HCT116 (cell line): ENCODE measurements around the gene AFP. TPM values are rescaled to one million over a fixed set of nuclear protein-coding genes. Genes with fewer than 3 reads are reported as not detected.

Experiments used
- ATAC-seq: fragments of 200-7000 bp; cut with Tn5 transposase; 2 replicates; pipeline ENCODE4 v1.9.1; 2020; ENCODE audit warnings: mild to moderate bottlenecking, moderate library complexity
- BruUV-seq: library from RNA; stranded (reverse); fragments of 400-500 nt; replicated peaks from 2 replicates; lab custom pipeline; 2021; lab: Mats Ljungman, UMichigan
- CTCF ChIA-PET: fragments of 300-600 bp; sonication (Branson Sonifier 250); formaldehyde crosslinking; loops from one replicate; lab custom pipeline; 2021; ENCODE audit warnings: antibody characterized with exemption; lab: Charles Lee
- POLR2A ChIA-PET: fragments of 300-600, 350-600 bp; sonication (Branson Sonifier 250); formaldehyde crosslinking; loops from one replicate; lab custom pipeline; 2021; ENCODE audit warnings: antibody characterized with exemption; lab: Charles Lee
- RAD21 ChIA-PET, 2 experiments: fragments of 300-600 bp; sonication (Branson Sonifier 250); formaldehyde crosslinking; loops; one replicate each; lab custom pipeline; 2023; ENCODE audit warnings: low total read pairs in 2 of 2; ENCODE audit not compliant: uncharacterized antibody in 2 of 2, unreplicated experiment in 2 of 2, low non-redundant PET in 1 of 2; lab: Charles Lee
- DNase-seq: peaks from one replicate; pipeline ENCODE4 v3.0.0-alpha.2; 2010; ENCODE audit warnings: low read depth, low spot score
- H2AFZ ChIP-seq: fragments of 200-600 bp; shearing (Covaris generic), sonication (generic); 2 replicates; pipeline ENCODE4 v1.6.1; 2017; ENCODE audit warnings: low read depth, mixed run types, mixed read lengths, antibody characterized with exemption, low read length; ENCODE audit not compliant: poor library complexity, severe bottlenecking
- H3K27ac ChIP-seq: 2 replicates; pipeline ENCODE4 v1.5.1; 2012; ENCODE audit warnings: low read depth, low read length
- H3K27me3 ChIP-seq: fragments of 200-600 bp; sonication (generic); 2 replicates; pipeline ENCODE4 v1.6.1; 2016; ENCODE audit warnings: mixed run types, low read length, mixed read lengths; ENCODE audit not compliant: insufficient read depth
- H3K36me3 ChIP-seq, 2 experiments: fragments of 200-500 bp in 1 of 2; fragments of 200-600 bp in 1 of 2; sonication (Bioruptor generic) in 1 of 2; sonication (generic) in 1 of 2; 2 replicates each; pipeline versions ENCODE4 v1.5.1 to v1.6.1; 2014 to 2016; ENCODE audit warnings: low read length in 2 of 2, inconsistent platforms in 1 of 2, mixed read lengths in 1 of 2, mixed run types in 1 of 2; ENCODE audit not compliant: insufficient read depth in 2 of 2, control insufficient read depth in 1 of 2
- H3K4me1 ChIP-seq, 2 experiments: fragments of 200-600 bp in 1 of 2; sonication (generic) in 1 of 2; 2 replicates each; pipeline versions ENCODE4 v1.5.1 to v1.6.1; 2012 to 2017; ENCODE audit warnings: low read length in 2 of 2, inconsistent platforms in 1 of 2, mild to moderate bottlenecking in 1 of 2, mixed read lengths in 1 of 2, mixed run types in 1 of 2, moderate library complexity in 1 of 2; ENCODE audit not compliant: insufficient read depth in 2 of 2, control insufficient read depth in 1 of 2
- H3K4me2 ChIP-seq: fragments of 200-600 bp; sonication (generic); 2 replicates; pipeline ENCODE4 v1.6.1; 2017; ENCODE audit warnings: mixed run types, low read length, mixed read lengths
- H3K4me3 ChIP-seq, 2 experiments: fragments of 200-600 bp in 1 of 2; sonication (generic) in 1 of 2; replicated peaks in 1 of 2; 2 replicates each; pipeline ENCODE4 v1.5.1; 2011 to 2016; ENCODE audit warnings: low read length in 2 of 2, control low read depth in 1 of 2, low read depth in 1 of 2, mild to moderate bottlenecking in 1 of 2, mixed read lengths in 1 of 2, mixed run types in 1 of 2
- H3K79me2 ChIP-seq: fragments of 200-600 bp; sonication (generic); 2 replicates; pipeline ENCODE4 v1.6.1; 2017; ENCODE audit warnings: mild to moderate bottlenecking, mixed run types, low read length, moderate library complexity, mixed read lengths; ENCODE audit not compliant: insufficient read depth
- H3K9ac ChIP-seq: fragments of 200-600 bp; sonication (generic); 2 replicates; pipeline ENCODE4 v1.6.1; 2016; ENCODE audit warnings: low read length, mixed read lengths
- H3K9me2 ChIP-seq: fragments of 200-600 bp; sonication (generic), shearing (Covaris generic); 2 replicates; pipeline ENCODE4 v1.6.1; 2017; ENCODE audit warnings: mixed run types, mild to moderate bottlenecking, moderate library complexity; ENCODE audit not compliant: insufficient read depth
- H3K9me3 ChIP-seq, 2 experiments: fragments of 200-500 bp in 1 of 2; fragments of 200-600 bp in 1 of 2; sonication (Bioruptor generic) in 1 of 2; sonication (generic) in 1 of 2; 2 replicates each; pipeline ENCODE4 v1.6.1; 2014 to 2017; ENCODE audit warnings: low read length in 2 of 2, mixed read lengths in 2 of 2, inconsistent platforms in 1 of 2, low read depth in 1 of 2, mild to moderate bottlenecking in 1 of 2, mixed run types in 1 of 2, moderate library complexity in 1 of 2; ENCODE audit not compliant: control insufficient read depth in 1 of 2, insufficient read depth in 1 of 2
- H4K20me1 ChIP-seq: fragments of 200-600 bp; sonication (generic), shearing (Covaris generic); 2 replicates; pipeline ENCODE4 v1.6.1; 2017; ENCODE audit warnings: mixed run types, mild to moderate bottlenecking, moderate library complexity; ENCODE audit not compliant: insufficient read depth
- CEBPB ChIP-seq: IDR thresholded peaks from 2 replicates; pipeline ENCODE4 v1.6.1; 2012; ENCODE audit warnings: low read depth
- EGR1 ChIP-seq: IDR thresholded peaks from 2 replicates; pipeline ENCODE4 v1.6.1; 2012; ENCODE audit warnings: low read depth
- RAD21 ChIP-seq: IDR thresholded peaks from 2 replicates; pipeline ENCODE4 v1.6.1; 2012; ENCODE audit warnings: low read depth, mild to moderate bottlenecking
- SP1 ChIP-seq: IDR thresholded peaks from 2 replicates; pipeline ENCODE4 v1.6.1; 2012; ENCODE audit warnings: low read depth
- SRF ChIP-seq: IDR thresholded peaks from 2 replicates; pipeline ENCODE4 v1.6.1; 2012; ENCODE audit warnings: low read depth
- TCF7L2 ChIP-seq: IDR thresholded peaks from 2 replicates; pipeline ENCODE4 v1.7.0; 2011; ENCODE audit warnings: borderline replicate concordance, inconsistent platforms; ENCODE audit not compliant: insufficient read depth, insufficient read length; ENCODE audit errors: extremely low read depth
- YY1 ChIP-seq: IDR thresholded peaks from 2 replicates; pipeline ENCODE4 v1.6.1; 2011; ENCODE audit warnings: low read length, low read depth, moderate library complexity, mild to moderate bottlenecking; ENCODE audit not compliant: insufficient replicate concordance; ENCODE audit errors: extremely low read depth
- ZNF274 ChIP-seq: fragments of 200-500 bp; sonication (Bioruptor generic); IDR thresholded peaks from 2 replicates; pipeline ENCODE4 v1.6.1; 2014; ENCODE audit warnings: mild to moderate bottlenecking, low read depth, low read length, inconsistent platforms
- intact Hi-C: fragments of 100-400 bp; cut with micrococcal nuclease; formaldehyde crosslinking; loops from 2 replicates; pipeline ENCODE4 v1.10.0; 2022
- total RNA-seq: library from RNA; stranded (reverse); gene quantifications from one replicate; pipeline ENCODE4 v1.2.1, GENCODE V29; 2021; ENCODE audit not compliant: unreplicated experiment
- TF ChIP-seq, protein P1 (sequence below): IDR thresholded peaks from 2 replicates; pipeline ENCODE4 v1.6.1; 2011; ENCODE audit warnings: mild to moderate bottlenecking, low read length, moderate library complexity; ENCODE audit not compliant: insufficient replicate concordance; ENCODE audit errors: extremely low read depth

Gene AFP
- total RNA-seq, 1 experiment from 2014 or later: 1.6 TPM

DNA sequence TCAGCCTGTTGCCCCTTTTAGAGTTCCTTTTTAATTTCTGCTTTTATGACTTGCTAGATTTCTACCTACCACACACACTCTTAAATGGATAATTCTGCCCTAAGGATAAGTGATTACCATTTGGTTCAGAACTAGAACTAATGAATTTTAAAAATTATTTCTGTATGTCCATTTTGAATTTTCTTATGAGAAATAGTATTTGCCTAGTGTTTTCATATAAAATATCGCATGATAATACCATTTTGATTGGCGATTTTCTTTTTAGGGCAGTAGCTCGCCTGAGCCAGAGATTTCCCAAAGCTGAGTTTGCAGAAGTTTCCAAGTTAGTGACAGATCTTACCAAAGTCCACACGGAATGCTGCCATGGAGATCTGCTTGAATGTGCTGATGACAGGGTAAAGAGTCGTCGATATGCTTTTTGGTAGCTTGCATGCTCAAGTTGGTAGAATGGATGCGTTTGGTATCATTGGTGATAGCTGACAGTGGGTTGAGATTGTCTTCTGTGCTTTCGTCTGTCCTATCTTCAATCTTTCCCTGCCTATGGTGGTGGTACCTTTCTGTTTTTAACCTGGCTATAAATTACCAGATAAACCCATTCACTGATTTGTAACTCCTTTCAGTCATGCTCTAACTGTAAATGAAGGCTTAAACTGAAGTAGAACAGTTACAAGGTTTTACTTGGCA, 24.1 kb upstream of the AFP start (continued):
- TF ChIP-seq SP1 (no peak), RAD21 (no peak), TCF7L2 (no peak)
- TF ChIP-seq, protein P1, sequence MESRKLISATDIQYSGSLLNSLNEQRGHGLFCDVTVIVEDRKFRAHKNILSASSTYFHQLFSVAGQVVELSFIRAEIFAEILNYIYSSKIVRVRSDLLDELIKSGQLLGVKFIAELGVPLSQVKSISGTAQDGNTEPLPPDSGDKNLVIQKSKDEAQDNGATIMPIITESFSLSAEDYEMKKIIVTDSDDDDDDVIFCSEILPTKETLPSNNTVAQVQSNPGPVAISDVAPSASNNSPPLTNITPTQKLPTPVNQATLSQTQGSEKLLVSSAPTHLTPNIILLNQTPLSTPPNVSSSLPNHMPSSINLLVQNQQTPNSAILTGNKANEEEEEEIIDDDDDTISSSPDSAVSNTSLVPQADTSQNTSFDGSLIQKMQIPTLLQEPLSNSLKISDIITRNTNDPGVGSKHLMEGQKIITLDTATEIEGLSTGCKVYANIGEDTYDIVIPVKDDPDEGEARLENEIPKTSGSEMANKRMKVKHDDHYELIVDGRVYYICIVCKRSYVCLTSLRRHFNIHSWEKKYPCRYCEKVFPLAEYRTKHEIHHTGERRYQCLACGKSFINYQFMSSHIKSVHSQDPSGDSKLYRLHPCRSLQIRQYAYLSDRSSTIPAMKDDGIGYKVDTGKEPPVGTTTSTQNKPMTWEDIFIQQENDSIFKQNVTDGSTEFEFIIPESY: no peak

DNA sequence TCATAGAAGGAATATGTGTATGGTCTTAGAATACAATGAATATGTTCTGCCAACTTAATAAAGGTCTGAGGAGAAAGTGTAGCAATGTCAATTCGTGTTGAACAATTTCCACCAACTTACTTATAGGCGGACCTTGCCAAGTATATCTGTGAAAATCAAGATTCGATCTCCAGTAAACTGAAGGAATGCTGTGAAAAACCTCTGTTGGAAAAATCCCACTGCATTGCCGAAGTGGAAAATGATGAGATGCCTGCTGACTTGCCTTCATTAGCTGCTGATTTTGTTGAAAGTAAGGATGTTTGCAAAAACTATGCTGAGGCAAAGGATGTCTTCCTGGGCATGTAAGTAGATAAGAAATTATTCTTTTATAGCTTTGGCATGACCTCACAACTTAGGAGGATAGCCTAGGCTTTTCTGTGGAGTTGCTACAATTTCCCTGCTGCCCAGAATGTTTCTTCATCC, 22.7 kb upstream of the AFP start:
- CTCF ChIA-PET: no interaction called here

More for the DNA sequence above, 22.7 kb upstream of the AFP start:
- ChIA-PET RAD21 (no interaction called here), POLR2A (no interaction called here)
- no peaks in the 10 kb centered on the region for H3K27me3 ChIP-seq
- H3K4me2 ChIP-seq: no peak overlapping the region
- H2AFZ ChIP-seq: no peak overlapping the region
- H3K27ac ChIP-seq: no peak overlapping the region
- no TSS peak for BruUV-seq
- no peaks in the 10 kb centered on the region for H4K20me1 ChIP-seq
- no peaks in the 10 kb centered on the region for H3K9me3 ChIP-seq
- TF ChIP-seq CEBPB: no peak
- TF ChIP-seq YY1: no peak
- TF ChIP-seq EGR1: no peak
- no peak for TF ChIP-seq RAD21
- TF ChIP-seq SRF: no peak
- no peak for TF ChIP-seq ZNF274
- no peaks in the 10 kb centered on the region for H3K4me1 ChIP-seq
- H3K36me3 ChIP-seq: no peaks in the 10 kb centered on the region
- H3K79me2 ChIP-seq: no peaks in the 10 kb centered on the region
- H3K9ac ChIP-seq: no peak overlapping the region
- ATAC-seq: no peak
- no peak overlapping the region for H3K4me3 ChIP-seq
- DNase-seq: no peak
- no peaks in the 10 kb centered on the region for H3K9me2 ChIP-seq
- intact Hi-C loops: no loop called here
